ENCODE measurements around the gene LALBA. TPM values are rescaled to one million over a fixed set of nuclear protein-coding genes. Genes with fewer than 3 reads are reported as not detected.

LALBA gene
- total RNA-seq (2021), result not detected in 2 replicates
- long read RNA-seq, result 0 reads

GRCh38 chr12:48569946-48570345 lies at the start of gene LALBA:
Gene LALBA, minus strand, starts transcription at chr12:48570046. Its CDS starts 26 bp downstream, at chr12:48570020.
- Histone ChIP-seq H3K23me2 (ENCODE audit: insufficient read length, low read depth, low read length, poor library complexity, severe bottlenecking) (no peaks in the 10 kb centered on the region), H3K9me3 (ENCODE audit: control insufficient read depth, low read depth, low read length) (no peaks in the 10 kb centered on the region), H3K79me1 (ENCODE audit: insufficient read depth, low read depth, low read length, poor library complexity, severe bottlenecking) (no peaks in the 10 kb centered on the region), H4K8ac (replicated peaks; ENCODE audit: insufficient read length, low read depth, low read length) (no peak within 1 kb of the TSS), H3K56ac (ENCODE audit: insufficient read length, low read depth, low read length) (no peak within 1 kb of the TSS), H3K9ac (ENCODE audit: extremely low read depth, insufficient read length, low read length) (no peak within 1 kb of the TSS), H3K14ac (ENCODE audit: insufficient read depth, low read length) (no peak within 1 kb of the TSS), H2AK5ac (ENCODE audit: insufficient read length, low read length) (no peak within 1 kb of the TSS), H3K4me1 (ENCODE audit: insufficient read depth, low read length) (no peaks in the 10 kb centered on the region), H2BK20ac (ENCODE audit: low read depth, low read length, poor library complexity, severe bottlenecking) (no peak within 1 kb of the TSS), H3T11ph (ENCODE audit: low read length) (no peak within 1 kb of the TSS), H4K20me1 (ENCODE audit: control insufficient read depth, insufficient read depth, insufficient read length) (no peaks in the 10 kb centered on the region), H2AFZ (ENCODE audit: low read length) (no peak within 1 kb of the TSS), H3K27me3 (ENCODE audit: insufficient read depth, low read length) (no peaks in the 10 kb centered on the region), H3K4me2 (ENCODE audit: insufficient read depth, insufficient read length, low read length) (no peak within 1 kb of the TSS), H2BK120ac (ENCODE audit: low read depth, low read length, poor library complexity, severe bottlenecking) (no peak within 1 kb of the TSS), H2BK5ac (ENCODE audit: insufficient read length, low read length) (no peak within 1 kb of the TSS), H3K4ac (ENCODE audit: low read depth, low read length) (no peak within 1 kb of the TSS), H2BK15ac (ENCODE audit: low read depth, low read length) (no peak within 1 kb of the TSS), H4K91ac (ENCODE audit: insufficient read length, low read depth, low read length) (no peak within 1 kb of the TSS), H3K79me2 (ENCODE audit: insufficient read depth, low read length) (no peaks in the 10 kb centered on the region), H3K27ac (ENCODE audit: insufficient read length, low read depth, low read length) (no peak within 1 kb of the TSS), H2BK12ac (ENCODE audit: insufficient read length, low read depth, low read length) (no peak within 1 kb of the TSS), H3K23ac (ENCODE audit: insufficient read length, low read depth, low read length) (no peak within 1 kb of the TSS), H3K18ac (ENCODE audit: insufficient read length, low read depth, low read length) (no peak within 1 kb of the TSS), H4K5ac (ENCODE audit: insufficient read length, low read depth, low read length) (no peak within 1 kb of the TSS)
- no peaks in the 10 kb centered on the region for H3K4me1 Mint-ChIP-seq
- no CpG with 5 or more reads among the region's 1 CpG for WGBS (ENCODE audit: extremely low coverage, insufficient read length, low lambda C conversion rate)
- no peaks in the 10 kb centered on the region for H3K36me3 Mint-ChIP-seq (ENCODE audit: insufficient read depth in 1 of 3, low read depth in 3 of 3)
- H3K9me3 Mint-ChIP-seq, result peaks cover 0 to 44% of the 10 kb centered on the region in 2 experiments; a peak in 2 of 5 replicates
- H3K27me3 Mint-ChIP-seq (ENCODE audit: low read depth), result peaks cover 19% of the 10 kb centered on the region
- peak within 1 kb of the TSS in 1 of 3 experiments; percentile 35; a peak in 1 of 7 replicates for H3K27ac Mint-ChIP-seq
- DNase-seq, result no peak
- no peak within 1 kb of the TSS for H3K4me3 Mint-ChIP-seq
- TF ChIP-seq CTCF (conservative IDR thresholded peaks at IDR 0.05), result no peak

Measured in H9 (cell line).